ENCODE results near the gene KAZN.

GRCh38 chr1:15122331-15122730 is 523.8 kb downstream of the KAZN start:
- no peak for TF ChIP-seq POLR2A (IDR thresholded peaks at IDR 0.05)
- TF ChIP-seq, protein P1, sequence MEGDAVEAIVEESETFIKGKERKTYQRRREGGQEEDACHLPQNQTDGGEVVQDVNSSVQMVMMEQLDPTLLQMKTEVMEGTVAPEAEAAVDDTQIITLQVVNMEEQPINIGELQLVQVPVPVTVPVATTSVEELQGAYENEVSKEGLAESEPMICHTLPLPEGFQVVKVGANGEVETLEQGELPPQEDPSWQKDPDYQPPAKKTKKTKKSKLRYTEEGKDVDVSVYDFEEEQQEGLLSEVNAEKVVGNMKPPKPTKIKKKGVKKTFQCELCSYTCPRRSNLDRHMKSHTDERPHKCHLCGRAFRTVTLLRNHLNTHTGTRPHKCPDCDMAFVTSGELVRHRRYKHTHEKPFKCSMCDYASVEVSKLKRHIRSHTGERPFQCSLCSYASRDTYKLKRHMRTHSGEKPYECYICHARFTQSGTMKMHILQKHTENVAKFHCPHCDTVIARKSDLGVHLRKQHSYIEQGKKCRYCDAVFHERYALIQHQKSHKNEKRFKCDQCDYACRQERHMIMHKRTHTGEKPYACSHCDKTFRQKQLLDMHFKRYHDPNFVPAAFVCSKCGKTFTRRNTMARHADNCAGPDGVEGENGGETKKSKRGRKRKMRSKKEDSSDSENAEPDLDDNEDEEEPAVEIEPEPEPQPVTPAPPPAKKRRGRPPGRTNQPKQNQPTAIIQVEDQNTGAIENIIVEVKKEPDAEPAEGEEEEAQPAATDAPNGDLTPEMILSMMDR (IDR thresholded peaks at IDR 0.05): no peak
